Activated naive CD4-positive, alpha-beta T cell treated with Interleukin-2 at 50 U/mL for 16 hours (primary cell): ENCODE results near the gene HMOX2.

Experiments
- DNase-seq: peaks from one replicate; pipeline ENCODE4 v3.0.0-alpha.2; 2020

Gene HMOX2

DNA sequence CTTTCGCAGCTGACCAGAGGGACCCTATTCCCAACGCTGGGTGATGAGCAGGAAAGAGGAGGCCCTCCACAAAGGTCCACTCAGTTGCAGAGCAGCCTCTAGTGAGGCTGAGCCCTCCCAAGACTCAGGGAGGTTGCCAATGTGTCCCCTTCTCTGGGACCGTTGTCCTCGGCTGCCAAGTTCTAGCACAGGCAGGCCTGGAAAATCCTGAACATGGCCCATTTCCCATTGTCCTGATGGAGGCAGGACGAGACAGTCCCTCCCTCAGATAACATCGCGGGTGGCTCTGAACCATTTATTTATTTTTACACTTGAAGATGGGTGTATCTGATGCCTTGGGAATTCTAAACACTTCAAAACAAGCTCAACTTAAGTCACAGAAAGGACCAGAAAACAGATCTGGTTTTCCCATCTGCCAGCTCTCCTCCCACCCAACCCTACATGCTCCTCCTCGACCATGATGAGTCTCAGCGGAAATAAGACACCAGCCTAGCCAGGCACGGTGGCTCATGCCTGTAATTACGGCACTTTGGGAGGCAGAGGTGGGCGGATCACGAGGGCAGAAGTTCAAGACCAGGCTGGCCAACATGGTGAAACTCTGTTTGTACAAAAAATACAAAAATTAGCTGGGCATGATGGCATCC, 49.6 kb downstream of the HMOX2 start:
- no peak for DNase-seq

- DNase-seq: no peak
Observed at GRCh38 chr16:4529085-4530060, 53.2 kb downstream of the HMOX2 start.

DNA sequence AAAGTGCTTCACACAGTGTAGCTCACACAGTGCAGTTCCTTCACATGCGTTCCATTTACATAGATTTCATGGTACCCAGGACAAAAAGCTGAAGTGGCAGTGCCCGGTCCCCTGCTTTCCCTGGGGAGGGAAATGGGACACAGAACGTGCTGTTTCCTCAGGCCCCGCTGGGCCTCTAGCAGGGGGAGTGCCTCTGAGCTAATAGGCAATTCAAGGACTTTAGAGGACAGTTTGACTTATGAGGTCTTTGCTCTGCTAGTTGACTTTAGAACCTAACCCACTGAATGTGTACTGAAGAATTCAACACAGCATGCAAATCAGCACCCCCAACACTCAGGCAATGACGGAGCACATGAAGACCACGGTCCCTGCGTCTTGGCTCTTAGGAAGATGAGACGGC, 55.6 kb downstream of the HMOX2 start:
- no peak for DNase-seq

DNA sequence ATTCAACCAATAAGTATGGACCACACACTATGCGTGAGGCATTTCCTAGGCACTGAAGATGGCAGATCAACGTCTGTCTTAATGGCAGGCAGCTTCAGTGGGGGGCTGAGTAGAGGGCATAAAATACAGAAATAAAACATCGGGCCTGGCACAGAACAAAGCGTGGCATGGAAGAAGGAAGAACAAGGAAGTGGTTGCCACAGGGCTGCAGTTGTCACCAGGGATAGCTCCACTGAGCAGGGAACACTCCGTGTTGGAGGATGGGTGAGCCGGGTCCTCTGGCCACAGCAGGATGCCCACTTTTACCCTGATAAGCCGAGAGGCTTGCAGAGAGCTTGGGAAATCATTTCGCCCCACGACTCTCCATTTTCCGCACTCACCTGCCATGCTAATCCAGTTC, 56.0 kb downstream of the HMOX2 start:
- no peak for DNase-seq

- DNase-seq: no peak
Observed at GRCh38 chr16:4533490-4533889, 57.3 kb downstream of the HMOX2 start.

DNA sequence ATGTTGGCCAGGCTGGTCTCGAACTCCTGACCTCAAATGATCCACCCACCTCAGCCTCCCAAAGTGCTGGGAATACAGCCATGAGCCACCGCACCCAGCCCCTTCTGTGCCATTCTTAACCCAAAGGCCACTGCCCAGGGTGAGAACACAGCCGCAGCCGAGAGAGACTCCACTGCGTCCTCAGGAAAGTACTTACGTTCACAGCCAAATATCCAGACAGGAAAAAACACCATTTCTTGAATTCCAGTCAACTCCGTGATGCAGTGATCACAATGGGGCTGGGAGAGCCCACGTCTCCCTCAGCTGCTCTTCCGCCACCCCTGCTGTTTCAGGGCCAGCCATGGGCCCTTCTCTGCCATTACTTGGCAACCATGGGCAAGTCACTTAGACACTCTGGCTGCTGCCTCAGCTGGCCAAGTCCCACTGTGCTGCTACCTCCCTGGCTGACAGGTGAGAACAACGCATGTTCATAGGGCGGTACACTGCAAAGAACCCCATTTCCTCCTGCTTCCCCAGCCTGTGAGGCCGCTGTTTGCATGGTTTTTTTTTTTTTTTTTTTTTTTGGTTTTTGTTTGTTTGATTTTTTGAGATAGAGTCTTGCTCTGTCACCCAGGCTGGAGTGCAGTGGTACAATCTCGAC, 58.1 kb downstream of the HMOX2 start:
- no peak for DNase-seq

DNA sequence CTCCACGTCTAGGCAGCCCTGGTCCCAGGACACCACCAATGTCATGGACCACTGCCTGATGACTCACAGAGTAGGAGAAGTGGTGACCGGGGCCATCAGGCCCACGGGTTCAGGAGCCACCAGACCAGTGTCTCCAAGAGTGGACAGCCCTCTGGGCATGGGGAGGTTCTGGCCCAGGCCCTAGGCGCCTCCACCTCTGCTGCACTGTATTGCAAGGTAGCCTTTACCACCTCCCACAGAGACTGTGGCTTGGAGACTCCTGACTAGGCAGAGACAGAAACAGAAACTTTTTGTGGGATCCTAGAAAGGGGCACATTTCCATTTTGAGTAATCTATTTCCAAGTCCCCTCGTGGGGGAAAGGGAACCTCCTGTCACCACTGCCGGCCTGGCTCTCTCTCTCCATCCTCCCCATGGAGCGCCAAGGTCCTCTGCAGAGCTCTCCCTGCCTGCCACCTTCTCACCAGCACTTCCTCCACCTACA, 59.5 kb downstream of the HMOX2 start:
- peak; percentile 40 for DNase-seq

DNA sequence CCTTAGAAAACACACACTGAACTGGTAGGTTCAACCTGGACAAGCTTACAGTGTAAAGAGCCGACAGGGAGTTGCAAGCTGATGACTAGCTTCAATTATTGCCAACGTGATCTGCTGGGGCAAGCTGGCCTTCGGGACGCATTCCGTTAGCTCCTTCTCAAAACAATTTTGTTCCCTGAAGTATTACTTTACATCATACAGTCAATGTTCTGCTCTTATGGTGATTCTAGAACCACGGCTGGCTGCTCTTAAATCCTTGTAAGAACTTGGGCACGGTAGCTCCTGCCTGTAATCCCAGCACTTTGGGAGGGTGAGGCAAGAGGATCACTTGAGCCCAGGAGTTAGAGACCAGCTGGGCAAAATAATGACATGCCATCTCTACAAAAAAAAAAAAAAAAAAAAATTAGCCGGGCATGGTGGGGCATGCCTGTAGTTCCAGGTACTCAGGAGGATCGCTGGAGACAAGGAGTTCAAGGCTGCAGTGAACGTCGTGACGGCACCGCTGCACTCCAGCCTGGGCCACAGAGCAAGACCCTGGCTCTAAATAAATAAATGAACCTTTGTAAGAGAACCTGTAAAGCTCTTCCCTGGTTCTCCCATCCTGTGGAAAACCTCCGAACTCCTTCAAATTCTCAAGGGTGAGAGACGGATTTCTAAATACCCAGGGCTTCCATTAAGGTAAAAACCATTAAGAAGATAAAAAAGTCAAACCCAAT, 60.4 kb downstream of the HMOX2 start:
- no peak for DNase-seq

DNA sequence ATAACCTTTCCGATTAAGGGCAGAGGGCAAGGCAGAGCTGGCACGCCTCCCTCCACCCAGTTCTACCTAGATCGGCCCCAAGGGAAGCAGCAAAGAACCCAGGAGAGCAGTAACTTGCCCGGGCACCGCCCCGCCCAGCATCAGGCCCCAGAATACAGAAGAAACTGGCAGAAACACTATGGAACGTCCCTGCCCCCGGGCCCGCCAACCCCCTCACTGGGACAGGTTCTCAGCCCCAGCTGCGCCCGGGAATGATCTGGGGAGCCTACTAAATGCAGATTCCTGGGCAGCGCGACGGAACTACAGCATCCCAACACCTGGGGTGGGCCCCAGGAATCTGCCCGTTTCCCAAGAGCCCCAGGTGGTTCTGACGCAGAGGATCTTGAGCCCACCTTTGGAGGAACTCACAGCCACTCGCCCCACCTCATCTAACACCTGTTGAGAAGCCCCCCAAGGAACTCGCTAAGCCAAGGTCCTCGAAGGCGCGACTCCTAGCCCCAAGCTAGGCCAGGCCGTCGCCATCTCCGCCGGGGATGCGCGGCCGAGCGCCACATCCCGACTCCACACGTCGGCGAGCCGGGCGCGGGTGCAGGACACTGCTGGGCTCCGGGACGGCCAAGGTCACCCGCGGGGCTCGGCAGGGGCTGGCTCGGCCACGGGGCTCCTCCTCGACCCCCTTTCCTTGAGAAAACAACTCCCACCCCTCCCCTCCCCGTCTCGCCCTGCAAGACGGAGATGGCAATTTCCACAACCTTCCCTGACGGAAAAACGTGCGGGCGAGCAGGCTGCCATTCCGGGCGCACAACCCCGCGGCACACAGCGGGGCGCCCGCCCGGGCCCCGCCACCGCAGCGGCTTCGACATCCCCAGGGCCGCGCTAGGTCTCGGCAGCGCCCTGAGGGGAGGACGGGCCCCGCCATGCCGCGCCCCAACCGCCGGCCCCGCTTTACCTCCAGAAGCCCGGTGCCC, 61.5 kb downstream of the HMOX2 start:
- DNase-seq: no peak

DNA sequence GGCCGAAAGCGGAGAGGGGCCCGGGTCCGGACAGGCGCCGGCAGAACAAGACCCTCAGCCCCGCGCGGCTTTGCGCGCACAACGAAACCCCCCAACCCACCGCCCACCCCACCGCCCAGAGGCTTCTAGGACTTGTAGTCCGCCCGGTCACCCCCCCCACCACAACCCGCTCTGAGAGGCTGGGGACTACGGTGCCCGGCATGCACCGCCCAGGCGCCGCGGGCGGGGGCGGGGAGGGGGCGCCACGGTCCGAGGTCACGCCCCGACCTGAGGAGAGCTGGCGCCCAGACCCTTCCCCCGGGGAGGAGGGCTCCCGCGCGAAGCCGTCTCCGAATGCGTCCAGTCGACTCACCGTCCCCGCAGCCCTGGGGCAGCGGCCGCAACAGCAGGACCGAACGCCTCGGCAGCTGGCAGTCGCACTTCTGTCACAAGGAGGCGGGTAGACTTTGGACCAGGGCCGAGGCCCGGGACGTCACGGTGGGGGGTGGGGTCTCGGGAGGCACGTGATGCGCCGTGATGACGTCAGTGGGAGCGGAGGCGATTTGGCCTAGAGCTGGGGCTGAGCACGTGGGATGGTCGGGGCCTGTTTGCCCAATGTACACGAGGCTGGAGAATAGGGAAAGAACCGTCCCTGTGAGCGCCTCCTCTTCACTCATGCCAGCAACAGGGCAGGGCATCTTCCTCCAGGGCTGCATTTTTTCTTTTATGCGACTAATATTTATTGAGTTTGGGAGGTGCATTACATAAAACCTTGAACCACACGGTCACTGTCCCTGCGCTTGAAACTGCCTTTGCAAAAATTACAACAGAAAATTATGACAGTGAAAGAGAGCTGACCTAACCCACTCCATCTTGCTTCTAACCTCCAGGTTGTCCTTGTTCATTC, 62.4 kb downstream of the HMOX2 start, which contains the start of gene CDIP1:
Gene CDIP1, minus strand, starts transcription at position 424 of the 886 bp plus-strand sequence. CDS start 24,643 bp downstream, outside the sequence.
- peak; percentile 96 for DNase-seq

DNA sequence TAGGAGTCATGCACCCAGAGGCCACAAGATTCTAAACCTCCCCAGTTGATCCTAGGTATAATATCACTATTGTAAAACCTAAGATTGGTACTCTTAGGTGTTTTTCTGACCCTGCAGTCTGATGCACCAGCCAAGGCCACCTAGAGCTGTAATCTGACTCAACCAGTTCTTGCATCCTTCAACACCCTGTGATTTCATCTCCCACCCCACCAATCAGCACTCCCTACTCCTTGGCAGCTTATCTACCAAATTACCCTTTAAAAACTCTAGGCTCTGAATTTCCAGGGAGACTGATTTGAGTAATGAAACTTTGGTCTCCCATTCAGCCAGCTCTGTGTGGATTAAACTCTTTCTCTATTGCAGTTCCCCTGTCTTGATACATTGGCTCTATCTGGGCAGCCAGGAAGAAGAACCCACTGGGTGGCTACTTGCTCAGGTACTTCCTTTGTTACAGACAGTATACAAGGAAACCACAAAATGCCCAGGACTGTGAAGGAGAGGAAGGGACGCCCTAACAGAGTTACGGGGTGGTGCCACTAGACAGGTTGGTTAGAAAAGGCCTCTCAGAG, 63.6 kb downstream of the HMOX2 start:
- DNase-seq: no peak

DNA sequence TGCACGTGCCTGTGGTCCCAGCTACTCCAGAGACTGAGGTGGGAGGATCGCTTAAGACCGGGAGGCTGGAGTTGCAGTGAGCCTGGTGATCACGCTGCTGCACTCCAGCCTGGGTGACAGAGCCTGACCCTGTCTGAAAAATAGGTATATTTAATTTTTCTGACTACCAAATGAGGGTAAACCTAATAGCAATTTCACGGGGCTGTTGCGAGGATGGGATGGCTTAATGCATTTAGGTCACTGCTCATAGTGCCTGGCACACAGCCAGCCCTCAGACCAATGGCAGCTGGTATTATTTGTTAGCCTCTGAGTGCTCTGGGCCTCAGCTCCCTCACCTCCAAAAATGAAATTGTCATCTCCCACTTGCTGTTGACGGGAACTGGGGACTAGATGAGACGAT, 68.3 kb downstream of the HMOX2 start:
- DNase-seq: no peak

DNA sequence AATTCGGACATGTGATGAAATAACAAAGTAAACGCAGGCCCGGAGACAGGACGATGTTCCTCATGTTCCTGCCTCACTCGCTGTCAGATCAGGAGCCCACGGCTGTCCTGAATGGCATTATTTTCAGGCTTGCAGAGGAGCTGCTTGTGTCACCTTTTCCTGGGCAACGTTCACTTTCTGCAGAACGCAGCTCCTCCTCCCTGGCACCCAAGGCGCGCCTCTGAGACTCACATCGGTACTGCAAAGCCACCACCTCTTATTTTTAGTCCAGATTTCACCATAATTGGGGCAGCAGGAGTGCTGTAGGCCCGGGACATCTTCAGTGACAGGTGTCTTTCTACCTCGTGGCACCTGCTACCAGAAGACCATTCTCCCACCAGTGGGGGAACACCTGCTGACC, 71.9 kb downstream of the HMOX2 start:
- no peak for DNase-seq

DNA sequence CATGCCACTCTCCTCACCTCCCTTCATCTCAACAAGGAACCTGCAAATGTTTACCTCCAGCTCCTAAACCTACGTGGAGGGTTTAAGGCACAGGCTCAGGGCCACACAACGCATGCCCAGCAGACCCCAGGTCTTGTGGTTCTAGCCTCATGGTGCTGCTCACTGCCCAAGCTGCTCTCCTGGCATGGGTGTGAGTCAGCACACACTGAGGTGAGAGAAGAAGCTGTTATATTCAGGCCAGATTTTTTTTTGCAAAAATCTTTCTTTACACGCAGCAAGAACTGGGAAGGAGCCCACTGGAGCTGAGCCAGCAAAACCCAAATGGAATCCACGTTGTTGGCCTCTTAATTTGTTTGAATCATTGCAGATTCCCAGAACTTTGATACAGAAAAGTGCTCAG, 74.4 kb downstream of the HMOX2 start:
- DNase-seq: no peak

DNA sequence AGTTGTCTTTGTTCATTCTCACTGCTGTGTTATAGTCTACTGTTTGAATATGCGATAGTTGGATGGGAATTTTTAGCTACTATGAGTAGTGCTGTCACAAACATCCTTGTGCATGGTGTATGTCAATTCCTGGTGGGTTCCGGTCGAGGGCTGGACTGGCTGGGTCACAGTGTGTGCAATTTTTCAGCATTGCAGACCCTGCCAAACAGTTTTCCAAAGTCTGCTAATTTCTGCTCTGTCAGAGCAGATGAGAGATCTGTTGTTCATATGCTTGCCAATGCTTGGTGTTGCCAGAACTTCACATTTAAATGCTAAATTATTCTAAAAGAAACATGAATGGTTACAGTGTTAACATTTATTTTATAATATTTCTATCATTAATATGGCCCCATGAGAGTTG, 76.3 kb downstream of the HMOX2 start:
- DNase-seq: no peak

GRCh38 chr16:4556112-4556511, 79.9 kb downstream of the HMOX2 start, which contains the start of gene C16orf96:
Gene C16orf96 (plus strand): TSS chr16:4556340. CDS start chr16:4556490, 150 bp downstream.
- DNase-seq: no peak

DNA sequence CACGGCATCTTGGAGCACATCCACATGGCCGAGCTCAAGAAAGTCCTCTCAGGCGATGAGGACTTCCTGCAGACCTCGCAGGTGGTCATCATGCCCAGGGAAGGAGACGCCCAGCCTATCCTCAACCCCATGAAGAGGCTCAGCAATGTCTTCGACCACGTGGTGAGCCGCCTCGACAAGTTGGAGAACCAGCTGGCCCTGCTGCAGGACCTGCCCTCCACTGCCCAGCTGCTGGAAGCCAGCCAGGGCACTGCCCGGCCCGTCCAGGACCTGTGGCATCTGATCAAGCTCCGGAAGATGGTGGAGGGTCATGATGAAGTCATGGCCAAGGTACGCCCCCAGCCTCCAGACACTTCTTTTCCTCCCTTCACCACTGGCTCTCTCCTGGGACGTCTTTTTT, 80.4 kb downstream of the HMOX2 start:
- no peak for DNase-seq

- DNase-seq: no peak
Observed at GRCh38 chr16:4557973-4558372, 81.8 kb downstream of the HMOX2 start.
